ENCODE data around the gene KLHL11.

Gene KLHL11

GRCh38 chr17:41909088-41909487 is 43.9 kb upstream of the KLHL11 start:
- H3K27me3 ChIP-seq (ENCODE audit: insufficient read depth, low read length) = no peaks in the 10 kb centered on the region
- peaks cover 100% of the 10 kb centered on the region for H3K36me3 ChIP-seq (ENCODE audit: insufficient read depth, low read length)
- no peak overlapping the region for H3K27ac ChIP-seq (ENCODE audit: low read depth, low read length, poor library complexity, severe bottlenecking)
- H3K9ac ChIP-seq (ENCODE audit: low read length) = no peak overlapping the region
- H4K20me1 ChIP-seq (ENCODE audit: insufficient read depth, low read length) = no peaks in the 10 kb centered on the region
- H3K4me2 ChIP-seq (ENCODE audit: low read length) = no peak overlapping the region
- no peaks in the 10 kb centered on the region for H3F3A ChIP-seq (ENCODE audit: insufficient read depth, low read length)
- no peak overlapping the region for H3K4me3 ChIP-seq (ENCODE audit: low read depth, low read length, poor library complexity, severe bottlenecking)
- TF ChIP-seq CTCF (IDR thresholded peaks at IDR 0.05; ENCODE audit: low read length) (no peak), EZH2 (IDR thresholded peaks at IDR 0.05; ENCODE audit: borderline replicate concordance, low read length) (no peak)
- peaks cover 2% of the 10 kb centered on the region; the same call in 1 of the 2 replicates for H3K79me2 ChIP-seq (ENCODE audit: insufficient read depth, low read length)
- H3K9me2 ChIP-seq (ENCODE audit: low read depth, low read length) = no peaks in the 10 kb centered on the region
- H3K9me3 ChIP-seq (ENCODE audit: low read length) = no peaks in the 10 kb centered on the region
- H3K4me1 ChIP-seq (ENCODE audit: insufficient read depth, low read length, severe bottlenecking) = no peaks in the 10 kb centered on the region
- no peak overlapping the region for H2AFZ ChIP-seq (ENCODE audit: low read length)

- no peak overlapping the region for H3K27ac ChIP-seq (ENCODE audit: low read depth, low read length, poor library complexity, severe bottlenecking)
- no peak overlapping the region for H3K9ac ChIP-seq (ENCODE audit: low read length)
- no peaks in the 10 kb centered on the region for H3K9me2 ChIP-seq (ENCODE audit: low read depth, low read length)
- H3K4me2 ChIP-seq (ENCODE audit: low read length) = no peak overlapping the region
- no peaks in the 10 kb centered on the region for H3F3A ChIP-seq (ENCODE audit: insufficient read depth, low read length)
- no peak overlapping the region for H3K4me3 ChIP-seq (ENCODE audit: low read depth, low read length, poor library complexity, severe bottlenecking)
- H3K79me2 ChIP-seq (ENCODE audit: insufficient read depth, low read length) = no peaks in the 10 kb centered on the region; the same call in 1 of the 2 replicates
- H2AFZ ChIP-seq (ENCODE audit: low read length) = no peak overlapping the region
- no peaks in the 10 kb centered on the region for H3K27me3 ChIP-seq (ENCODE audit: insufficient read depth, low read length)
- peaks cover 98% of the 10 kb centered on the region for H3K36me3 ChIP-seq (ENCODE audit: insufficient read depth, low read length)
- H3K4me1 ChIP-seq (ENCODE audit: insufficient read depth, low read length, severe bottlenecking) = no peaks in the 10 kb centered on the region
- no peaks in the 10 kb centered on the region for H4K20me1 ChIP-seq (ENCODE audit: insufficient read depth, low read length)
- no peaks in the 10 kb centered on the region for H3K9me3 ChIP-seq (ENCODE audit: low read length)
- TF ChIP-seq EZH2 (IDR thresholded peaks at IDR 0.05; ENCODE audit: borderline replicate concordance, low read length) (no peak), CTCF (IDR thresholded peaks at IDR 0.05; ENCODE audit: low read length) (no peak)
These were observed 42.7 kb upstream of the KLHL11 start for GRCh38 chr17:41907633-41908539.

GRCh38 chr17:41907185-41907556 is 41.9 kb upstream of the KLHL11 start:
- no peak overlapping the region for H3K27ac ChIP-seq (ENCODE audit: low read depth, low read length, poor library complexity, severe bottlenecking)
- no peaks in the 10 kb centered on the region for H3K27me3 ChIP-seq (ENCODE audit: insufficient read depth, low read length)
- H2AFZ ChIP-seq (ENCODE audit: low read length) = no peak overlapping the region
- H3K4me1 ChIP-seq (ENCODE audit: insufficient read depth, low read length, severe bottlenecking) = no peaks in the 10 kb centered on the region
- no peaks in the 10 kb centered on the region for H3K79me2 ChIP-seq (ENCODE audit: insufficient read depth, low read length)
- no peaks in the 10 kb centered on the region for H4K20me1 ChIP-seq (ENCODE audit: insufficient read depth, low read length)
- TF ChIP-seq EZH2 (IDR thresholded peaks at IDR 0.05; ENCODE audit: borderline replicate concordance, low read length) = no peak
- TF ChIP-seq CTCF (IDR thresholded peaks at IDR 0.05; ENCODE audit: low read length) = no peak
- H3K9me3 ChIP-seq (ENCODE audit: low read length) = no peaks in the 10 kb centered on the region
- H3K9me2 ChIP-seq (ENCODE audit: low read depth, low read length) = no peaks in the 10 kb centered on the region
- H3K4me3 ChIP-seq (ENCODE audit: low read depth, low read length, poor library complexity, severe bottlenecking) = no peak overlapping the region
- no peaks in the 10 kb centered on the region for H3F3A ChIP-seq (ENCODE audit: insufficient read depth, low read length)
- no peak overlapping the region for H3K9ac ChIP-seq (ENCODE audit: low read length)
- peaks cover 98% of the 10 kb centered on the region for H3K36me3 ChIP-seq (ENCODE audit: insufficient read depth, low read length)
- no peak overlapping the region for H3K4me2 ChIP-seq (ENCODE audit: low read length)

Data from OCI-LY1 (cell line).